ENCODE results near the gene MYCBPAP.

The MYCBPAP gene

GRCh38 chr17:50547736-50548083 lies 39.5 kb downstream of the MYCBPAP start:
- DNase-seq (ENCODE audit: low spot score in 2 of 2), result no peak
- H3K4me3 Mint-ChIP-seq, result peak overlapping the region; percentile 89
- H3K36me3 Mint-ChIP-seq, result peaks cover 5% of the 10 kb centered on the region
- no peaks in the 10 kb centered on the region for H3K9me3 Mint-ChIP-seq
- peaks cover 14% of the 10 kb centered on the region for H3K4me1 Mint-ChIP-seq
- no peak for ATAC-seq (ENCODE audit: low read depth)
- H3K27ac Mint-ChIP-seq, result peak overlapping the region; percentile 72
- H3K27me3 Mint-ChIP-seq, result peaks cover 7% of the 10 kb centered on the region

GRCh38 chr17:50548831-50549230 lies 40.6 kb downstream of the MYCBPAP start:
- Mint-ChIP-seq H3K36me3 (peaks cover 5% of the 10 kb centered on the region), H3K27me3 (peaks cover 7% of the 10 kb centered on the region), H3K27ac (no peak overlapping the region), H3K4me1 (peaks cover 15% of the 10 kb centered on the region), H3K4me3 (peak overlapping the region; percentile 12), H3K9me3 (no peaks in the 10 kb centered on the region)
- DNase-seq (ENCODE audit: low spot score in 2 of 2) (no peak), ATAC-seq (ENCODE audit: low read depth) (no peak)

- H3K27me3 Mint-ChIP-seq, result peaks cover 2% of the 10 kb centered on the region
- H3K9me3 Mint-ChIP-seq, result no peaks in the 10 kb centered on the region
- DNase-seq (ENCODE audit: low spot score in 2 of 2) (no peak), ATAC-seq (ENCODE audit: low read depth) (no peak)
- H3K27ac Mint-ChIP-seq, result no peak overlapping the region
- H3K4me1 Mint-ChIP-seq, result peaks cover 13% of the 10 kb centered on the region
- H3K4me3 Mint-ChIP-seq, result no peak overlapping the region
- peaks cover 5% of the 10 kb centered on the region for H3K36me3 Mint-ChIP-seq
Measured at GRCh38 chr17:50549256-50549941, 41.2 kb downstream of the MYCBPAP start.

- no peaks in the 10 kb centered on the region for H3K9me3 Mint-ChIP-seq
- ATAC-seq (ENCODE audit: low read depth) (no peak), DNase-seq (ENCODE audit: low spot score in 2 of 2) (no peak)
- H3K27me3 Mint-ChIP-seq, result no peaks in the 10 kb centered on the region
- peaks cover 12% of the 10 kb centered on the region for H3K4me1 Mint-ChIP-seq
- peaks cover 10% of the 10 kb centered on the region for H3K36me3 Mint-ChIP-seq
- no peak overlapping the region for H3K27ac Mint-ChIP-seq
- H3K4me3 Mint-ChIP-seq, result no peak overlapping the region
Measured at GRCh38 chr17:50549969-50550368, 41.7 kb downstream of the MYCBPAP start.

- H3K27me3 Mint-ChIP-seq, result no peaks in the 10 kb centered on the region
- no peaks in the 10 kb centered on the region for H3K9me3 Mint-ChIP-seq
- no peak for ATAC-seq (ENCODE audit: low read depth)
- no peak overlapping the region for H3K4me3 Mint-ChIP-seq
- DNase-seq (ENCODE audit: low spot score in 2 of 2), result no peak
- peaks cover 12% of the 10 kb centered on the region for H3K4me1 Mint-ChIP-seq
- peaks cover 14% of the 10 kb centered on the region for H3K36me3 Mint-ChIP-seq
- no peak overlapping the region for H3K27ac Mint-ChIP-seq
Measured at GRCh38 chr17:50550661-50551432, 42.6 kb downstream of the MYCBPAP start.

- Mint-ChIP-seq H3K4me1 (peaks cover 10% of the 10 kb centered on the region), H3K27me3 (no peaks in the 10 kb centered on the region), H3K27ac (no peak overlapping the region), H3K9me3 (no peaks in the 10 kb centered on the region), H3K36me3 (peaks cover 14% of the 10 kb centered on the region), H3K4me3 (no peak overlapping the region)
- ATAC-seq (ENCODE audit: low read depth) (no peak), DNase-seq (ENCODE audit: low spot score in 2 of 2) (no peak)
Measured at GRCh38 chr17:50551433-50551815, 43.2 kb downstream of the MYCBPAP start.

- Mint-ChIP-seq H3K27me3 (no peaks in the 10 kb centered on the region), H3K36me3 (peaks cover 14% of the 10 kb centered on the region), H3K4me3 (no peak overlapping the region), H3K9me3 (no peaks in the 10 kb centered on the region), H3K4me1 (peaks cover 8% of the 10 kb centered on the region), H3K27ac (no peak overlapping the region)
- ATAC-seq (ENCODE audit: low read depth) (no peak), DNase-seq (ENCODE audit: low spot score in 2 of 2) (no peak)
Measured at GRCh38 chr17:50551884-50552283, 43.6 kb downstream of the MYCBPAP start.

GRCh38 chr17:50554201-50554600 lies 46.0 kb downstream of the MYCBPAP start:
- ATAC-seq (ENCODE audit: low read depth) (no peak), DNase-seq (ENCODE audit: low spot score in 2 of 2) (no peak)
- peaks cover 6% of the 10 kb centered on the region for H3K4me1 Mint-ChIP-seq
- H3K27ac Mint-ChIP-seq, result no peak overlapping the region
- H3K4me3 Mint-ChIP-seq, result no peak overlapping the region
- no peaks in the 10 kb centered on the region for H3K9me3 Mint-ChIP-seq
- H3K36me3 Mint-ChIP-seq, result peaks cover 14% of the 10 kb centered on the region
- H3K27me3 Mint-ChIP-seq, result peaks cover 2% of the 10 kb centered on the region

GRCh38 chr17:50556803-50557202 lies 48.6 kb downstream of the MYCBPAP start:
- H3K27me3 Mint-ChIP-seq, result peaks cover 2% of the 10 kb centered on the region
- no peak overlapping the region for H3K4me3 Mint-ChIP-seq
- H3K36me3 Mint-ChIP-seq, result peaks cover 9% of the 10 kb centered on the region
- H3K9me3 Mint-ChIP-seq, result no peaks in the 10 kb centered on the region
- DNase-seq (ENCODE audit: low spot score in 2 of 2), result no peak
- H3K4me1 Mint-ChIP-seq, result peaks cover 11% of the 10 kb centered on the region
- no peak for ATAC-seq (ENCODE audit: low read depth)
- no peak overlapping the region for H3K27ac Mint-ChIP-seq

GRCh38 chr17:50557630-50558029 lies 49.4 kb downstream of the MYCBPAP start:
- Mint-ChIP-seq H3K36me3 (peaks cover 9% of the 10 kb centered on the region), H3K4me3 (no peak overlapping the region), H3K9me3 (no peaks in the 10 kb centered on the region), H3K27ac (no peak overlapping the region), H3K27me3 (peaks cover 7% of the 10 kb centered on the region), H3K4me1 (peaks cover 16% of the 10 kb centered on the region)
- ATAC-seq (ENCODE audit: low read depth) (no peak), DNase-seq (ENCODE audit: low spot score in 2 of 2) (no peak)

- H3K4me1 Mint-ChIP-seq, result peaks cover 16% of the 10 kb centered on the region
- peaks cover 7% of the 10 kb centered on the region for H3K27me3 Mint-ChIP-seq
Measured at GRCh38 chr17:50558091-50558490, 49.9 kb downstream of the MYCBPAP start.

GRCh38 chr17:50558581-50558940 lies 50.3 kb downstream of the MYCBPAP start:
- Mint-ChIP-seq H3K4me1 (peaks cover 16% of the 10 kb centered on the region), H3K27me3 (peaks cover 7% of the 10 kb centered on the region), H3K9me3 (no peaks in the 10 kb centered on the region), H3K27ac (no peak overlapping the region), H3K4me3 (peak overlapping the region; percentile 85), H3K36me3 (peaks cover 9% of the 10 kb centered on the region)
- ATAC-seq (ENCODE audit: low read depth) (no peak), DNase-seq (ENCODE audit: low spot score in 2 of 2) (no peak)

More at GRCh38 chr17:50558091-50558490, 49.9 kb downstream of the MYCBPAP start:
- Mint-ChIP-seq H3K36me3 (peaks cover 9% of the 10 kb centered on the region), H3K9me3 (no peaks in the 10 kb centered on the region), H3K27ac (no peak overlapping the region), H3K4me3 (no peak overlapping the region)
- DNase-seq (ENCODE audit: low spot score in 2 of 2), result no peak
- no peak for ATAC-seq (ENCODE audit: low read depth)

- ATAC-seq (ENCODE audit: low read depth), result no peak
- no peak for DNase-seq (ENCODE audit: low spot score in 2 of 2)
- H3K27me3 Mint-ChIP-seq, result peaks cover 10% of the 10 kb centered on the region
- peak overlapping the region; percentile 85 for H3K4me3 Mint-ChIP-seq
- H3K27ac Mint-ChIP-seq, result no peak overlapping the region
- H3K9me3 Mint-ChIP-seq, result no peaks in the 10 kb centered on the region
- H3K4me1 Mint-ChIP-seq, result peaks cover 17% of the 10 kb centered on the region
- peaks cover 9% of the 10 kb centered on the region for H3K36me3 Mint-ChIP-seq
Measured at GRCh38 chr17:50558941-50559614, 50.8 kb downstream of the MYCBPAP start.

- Mint-ChIP-seq H3K27ac (no peak overlapping the region), H3K4me1 (peaks cover 17% of the 10 kb centered on the region), H3K27me3 (peaks cover 11% of the 10 kb centered on the region), H3K36me3 (peaks cover 6% of the 10 kb centered on the region), H3K9me3 (no peaks in the 10 kb centered on the region), H3K4me3 (peak overlapping the region; percentile 85)
- ATAC-seq (ENCODE audit: low read depth) (no peak), DNase-seq (ENCODE audit: low spot score in 2 of 2) (no peak)
Measured at GRCh38 chr17:50559674-50560184, 51.5 kb downstream of the MYCBPAP start.
